Stomach (tissue), 9 donors: ENCODE data around the gene MXD4. TPM values are rescaled to one million over a fixed set of nuclear protein-coding genes. Genes with fewer than 3 reads are reported as not detected.

ENCODE experiments used
- DNase-seq, 2 donors: peaks; one replicate each; pipeline versions ENCODE4 v3.0.0 to v3.0.0-alpha.2; 2013 to 2019
- H3K27ac ChIP-seq, 5 donors: fragments of 200-600 bp in 4 of 5; sonication (generic) in 4 of 5; one replicate each; pipeline ENCODE4 v1.5.1; 2013 to 2019; ENCODE audit warnings: mild to moderate bottlenecking in 1 of 5, moderate library complexity in 1 of 5
- H3K27me3 ChIP-seq, 3 donors: fragments of 200-600 bp; sonication (generic); one replicate each; pipeline ENCODE4 v1.5.1; 2017 to 2019; ENCODE audit warnings: mixed run types in 1 of 3
- H3K36me3 ChIP-seq, 4 donors: fragments of 200-600 bp; sonication (generic); 1 replicate in 3 of 4; 2 replicates in 1 of 4; pipeline ENCODE4 v1.5.1; 2016 to 2019
- H3K4me1 ChIP-seq, 4 donors: fragments of 200-600 bp; sonication (generic); one replicate each; pipeline ENCODE4 v1.5.1; 2016 to 2019
- H3K4me3 ChIP-seq, 4 donors: fragments of 200-600 bp; sonication (generic) in 3 of 4; one replicate each; pipeline ENCODE4 v1.5.1; 2016 to 2019; ENCODE audit warnings: mild to moderate bottlenecking in 1 of 4
- H3K9me3 ChIP-seq, 4 donors: fragments of 200-600 bp; sonication (generic); one replicate each; pipeline ENCODE4 v1.5.1; 2016 to 2019
- CTCF ChIP-seq, 7 experiments: fragments of 450-650 bp in 4 of 7; fragments of 200-600 bp in 3 of 7; sonication (generic) in 3 of 7; IDR thresholded peaks; one replicate each; pipeline ENCODE4 v1.5.1; 2016 to 2019; ENCODE audit warnings: antibody characterized with exemption in 7 of 7, control low read depth in 2 of 7, mild to moderate bottlenecking in 1 of 7
- EP300 ChIP-seq: sonication (generic); formaldehyde crosslinking; IDR thresholded peaks from one replicate; pipeline ENCODE4 v1.6.1; 2017; ENCODE audit warnings: antibody characterized with exemption
- POLR2A ChIP-seq, 4 donors: fragments of 450-650 bp; IDR thresholded peaks; one replicate each; pipeline ENCODE4 v1.6.1; 2016; ENCODE audit warnings: antibody characterized with exemption in 4 of 4, control low read depth in 2 of 4, mild to moderate bottlenecking in 1 of 4, moderate library complexity in 1 of 4
- POLR2AphosphoS5 ChIP-seq, 3 donors: sonication (generic); formaldehyde crosslinking; IDR thresholded peaks; one replicate each; pipeline ENCODE4 v1.6.1; 2016; ENCODE audit warnings: antibody characterized with exemption in 3 of 3
- WGBS, 5 donors: extraction: QIAGEN DNeasy Blood & Tissue Kit in 3 of 5; methylation state at CpG; one replicate each; pipeline versions ENCODE4 v1.1.5 to v1.1.7; 2013 to 2018; 5-methylcytosine and 5-hydroxymethylcytosine counted together
- intact Hi-C: fragments of 100-400 bp; cut with DNase I; formaldehyde crosslinking; loops from one replicate; pipeline ENCODE4 v1.15.1; 2023; ENCODE audit warnings: low total_unique reads
- polyA plus RNA-seq, 3 donors: library from polyadenylated mRNA; stranded (reverse); fragments of 200-250 nt; gene quantifications; one replicate each; pipeline ENCODE4 v1.2.3, GENCODE V29; 2013
- total RNA-seq, 5 donors: library from RNA; depleted of rRNA; stranded (reverse); fragments of >200 nt; gene quantifications; one replicate each; pipeline versions ENCODE4 v1.1.0 to v1.2.3, GENCODE V29; 2014 to 2016
- donor health status: healthy with polysubstance abuse.
- donor health status: Bipolar disorder and iron deficiency.
- donor health status: healthy.

The MXD4 gene
- total and polyA plus RNA-seq, 8 donors: 19.1 to 114 (median 46.8) TPM

GRCh38 chr4:2269206-2269531 lies 7.3 kb upstream of the MXD4 start:
- 71 to 78% (median 75%) methylated on average over 3 to 6 of the region's 6 CpGs for WGBS, 5 donors
- intact Hi-C loops: no loop called here

GRCh38 chr4:2268357-2269205 lies 6.7 kb upstream of the MXD4 start:
- no peak overlapping the region for H3K4me3 ChIP-seq
- TF ChIP-seq CTCF (IDR thresholded peaks at IDR 0.05) (no peak), EP300 (no peak), POLR2AphosphoS5 (IDR thresholded peaks at IDR 0.05) (no peak), POLR2A (IDR thresholded peaks at IDR 0.05) (no peak)
- H3K36me3 ChIP-seq: peaks cover 0 to 32% (median 19%) of the 10 kb centered on the region in 4 donors
- intact Hi-C loops: no loop called here
- H3K9me3 ChIP-seq: no peaks in the 10 kb centered on the region
- DNase-seq: no peak
- peaks cover 11 to 35% (median 27%) of the 10 kb centered on the region in 4 donors for H3K4me1 ChIP-seq
- H3K27me3 ChIP-seq: no peaks in the 10 kb centered on the region
- H3K27ac ChIP-seq: no peak overlapping the region
- 75 to 90% (median 84%) methylated on average over 8 to 22 of the region's 22 CpGs for WGBS, 5 donors

More at GRCh38 chr4:2269206-2269531, 7.3 kb upstream of the MXD4 start:
- Histone ChIP-seq H3K27ac (no peak overlapping the region), H3K4me3 (no peak overlapping the region), H3K27me3 (no peaks in the 10 kb centered on the region), H3K4me1 (peaks cover 11 to 30% (median 25%) of the 10 kb centered on the region in 4 donors), H3K9me3 (no peaks in the 10 kb centered on the region), H3K36me3 (peaks cover 0 to 35% (median 19%) of the 10 kb centered on the region in 4 donors)
- TF ChIP-seq POLR2AphosphoS5 (IDR thresholded peaks at IDR 0.05): no peak
- no peak for TF ChIP-seq POLR2A (IDR thresholded peaks at IDR 0.05)
- TF ChIP-seq EP300: no peak
- TF ChIP-seq CTCF (IDR thresholded peaks at IDR 0.05): no peak
- DNase-seq: no peak

GRCh38 chr4:2267841-2268240 lies 5.9 kb upstream of the MXD4 start:
- H3K36me3 ChIP-seq: peaks cover 0 to 27% (median 19%) of the 10 kb centered on the region in 4 donors
- no peak overlapping the region for H3K4me3 ChIP-seq
- TF ChIP-seq POLR2A (IDR thresholded peaks at IDR 0.05) (no peak), CTCF (IDR thresholded peaks at IDR 0.05) (no peak)
- WGBS, 5 donors: 82 to 93% (median 85%) methylated on average over 11 to 12 of the region's 12 CpGs
- intact Hi-C loops: no loop called here
- peaks cover 11 to 42% (median 34%) of the 10 kb centered on the region in 4 donors for H3K4me1 ChIP-seq
- DNase-seq: no peak
- H3K9me3 ChIP-seq: no peaks in the 10 kb centered on the region
- no peak overlapping the region for H3K27ac ChIP-seq
- no peaks in the 10 kb centered on the region for H3K27me3 ChIP-seq

- 61 to 78% (median 73%) methylated on average over 6 to 18 of the region's 18 CpGs for WGBS, 5 donors
Observed at GRCh38 chr4:2267320-2267811, 5.5 kb upstream of the MXD4 start.

GRCh38 chr4:2266821-2267220 lies 4.9 kb upstream of the MXD4 start:
- no peak for DNase-seq
- WGBS, 5 donors: 74 to 90% (median 79%) methylated on average over 4 to 5 of the region's 5 CpGs
- Histone ChIP-seq H3K9me3 (no peaks in the 10 kb centered on the region), H3K4me1 (peaks cover 16 to 46% (median 38%) of the 10 kb centered on the region in 4 donors), H3K36me3 (peaks cover 0 to 25% (median 11%) of the 10 kb centered on the region in 4 donors), H3K4me3 (no peak overlapping the region), H3K27ac (peak overlapping the region in 1 of 5 donors; percentile 43), H3K27me3 (no peaks in the 10 kb centered on the region)
- intact Hi-C loops: no loop called here
- TF ChIP-seq POLR2A (IDR thresholded peaks at IDR 0.05) (no peak), CTCF (IDR thresholded peaks at IDR 0.05) (no peak), EP300 (no peak), POLR2AphosphoS5 (IDR thresholded peaks at IDR 0.05) (no peak)

More at GRCh38 chr4:2267320-2267811, 5.5 kb upstream of the MXD4 start:
- no peak overlapping the region for H3K4me3 ChIP-seq
- TF ChIP-seq POLR2A (IDR thresholded peaks at IDR 0.05): no peak
- H3K27me3 ChIP-seq: no peaks in the 10 kb centered on the region
- no peak for DNase-seq
- H3K27ac ChIP-seq: peak overlapping the region in 1 of 5 donors; percentile 43
- peaks cover 16 to 46% (median 38%) of the 10 kb centered on the region in 4 donors for H3K4me1 ChIP-seq
- intact Hi-C loops: no loop called here
- no peaks in the 10 kb centered on the region for H3K9me3 ChIP-seq
- peaks cover 0 to 27% (median 14%) of the 10 kb centered on the region in 4 donors for H3K36me3 ChIP-seq
